ENCODE results near the gene NCCRP1.

NCCRP1 gene

DNA sequence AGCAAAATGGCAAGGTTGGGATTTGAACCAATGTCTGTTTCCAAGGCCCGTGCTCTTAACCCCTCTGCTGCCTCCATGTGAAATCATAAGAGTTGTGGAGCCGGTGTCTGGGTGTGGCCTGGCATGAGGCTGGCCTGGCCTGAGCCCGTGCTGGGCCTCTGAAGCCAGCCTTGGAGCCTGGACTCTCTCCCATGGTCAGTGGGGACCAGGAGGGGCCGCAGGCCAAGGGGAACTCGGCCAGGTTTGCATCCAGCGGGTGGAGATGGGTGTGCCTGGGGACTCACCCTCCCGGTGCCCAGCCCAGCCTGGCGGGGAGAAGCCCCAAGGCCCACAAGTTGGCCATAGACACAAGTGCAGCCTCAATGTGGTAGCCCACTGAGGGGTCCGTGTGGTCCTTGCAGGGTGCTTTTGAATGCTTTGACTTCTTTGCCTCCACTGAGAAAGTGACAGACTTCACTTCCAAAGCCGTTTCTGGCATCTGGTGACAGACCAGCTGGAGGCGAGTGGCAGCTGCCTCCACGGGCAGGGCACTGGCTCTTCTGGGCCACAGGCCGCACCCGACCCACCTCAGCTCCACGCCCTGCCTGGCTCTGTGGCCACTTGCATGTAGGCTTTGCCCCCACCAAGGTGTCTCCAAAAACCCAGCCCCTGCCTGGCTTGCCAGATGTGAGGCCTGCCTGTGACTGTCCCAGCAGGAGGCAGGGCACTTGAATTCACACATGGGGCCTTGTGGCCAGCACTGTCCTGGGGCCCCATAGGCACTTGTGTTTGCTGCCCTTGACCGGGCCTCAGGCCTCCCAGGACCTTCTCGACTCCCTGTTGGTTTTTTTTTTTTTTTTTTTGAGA is 26.2 kb upstream of the NCCRP1 start:
- H3K36me3 Mint-ChIP-seq (ENCODE audit: insufficient read depth) = peaks cover 7% of the 10 kb centered on the region
- no peak overlapping the region for H3K4me3 Mint-ChIP-seq
- H3K27ac Mint-ChIP-seq = no peak overlapping the region
- ATAC-seq (replicated peaks) (no peak), DNase-seq (no peak)
- no peaks in the 10 kb centered on the region for H3K9me3 Mint-ChIP-seq
- H3K4me1 Mint-ChIP-seq (ENCODE audit: low read depth in 2 of 2) = peaks cover 0 to 3% of the 10 kb centered on the region in 2 donors
- no peaks in the 10 kb centered on the region for H3K27me3 Mint-ChIP-seq

DNA sequence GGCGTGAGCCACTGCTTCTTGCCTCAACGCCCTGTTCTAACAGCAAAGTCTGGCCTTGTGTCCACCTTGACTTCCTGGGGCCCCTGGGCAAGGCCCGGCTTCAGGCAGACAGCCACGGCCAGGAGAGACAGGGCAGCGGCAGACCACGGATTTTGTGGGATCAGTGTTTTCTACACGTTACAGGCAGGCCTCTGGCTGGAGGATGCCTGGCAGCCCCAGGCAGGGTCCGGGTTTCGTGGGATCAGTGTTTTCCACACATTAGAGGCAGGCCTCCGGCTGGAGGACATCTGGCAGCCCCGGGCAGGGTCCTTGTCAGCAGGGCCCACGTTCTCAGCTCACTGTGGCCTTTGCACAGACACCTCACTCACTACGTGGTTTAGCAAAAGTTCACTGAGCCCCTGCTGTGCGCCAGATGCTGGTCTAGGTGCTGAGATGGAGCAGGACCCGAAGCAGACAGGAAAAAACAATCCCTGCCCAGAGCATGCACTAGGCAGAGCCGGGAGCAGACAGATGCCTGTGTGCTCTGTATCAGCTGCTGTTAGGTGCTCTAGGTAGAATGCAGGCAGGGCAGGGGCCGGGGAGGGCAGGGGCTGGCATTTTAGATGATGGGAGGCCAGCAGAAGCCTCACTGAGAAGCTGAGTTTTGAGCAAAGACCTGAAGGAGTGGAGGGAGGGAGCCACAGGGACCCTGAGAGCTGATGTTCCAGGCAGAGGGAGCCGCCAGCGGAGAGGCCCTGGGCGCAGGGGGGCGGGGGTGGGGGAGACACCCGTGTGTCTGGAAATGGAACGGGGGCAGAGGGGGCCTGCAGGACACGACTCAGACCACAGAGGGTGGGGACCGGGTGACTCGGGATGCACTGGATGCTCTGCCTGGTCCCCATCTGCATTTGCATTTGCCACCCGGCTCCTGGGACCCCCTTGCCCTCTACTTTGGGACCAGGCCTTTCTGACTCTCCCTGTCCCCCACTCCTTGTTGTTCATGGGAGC is 25.0 kb upstream of the NCCRP1 start:
- H3K4me1 Mint-ChIP-seq (ENCODE audit: low read depth in 2 of 2) = peaks cover 0 to 3% of the 10 kb centered on the region in 2 donors
- ATAC-seq (replicated peaks) (no peak), DNase-seq (no peak)
- H3K36me3 Mint-ChIP-seq (ENCODE audit: insufficient read depth) = peaks cover 8% of the 10 kb centered on the region
- H3K9me3 Mint-ChIP-seq = no peaks in the 10 kb centered on the region
- no peak overlapping the region for H3K4me3 Mint-ChIP-seq
- no peak overlapping the region for H3K27ac Mint-ChIP-seq
- no peaks in the 10 kb centered on the region for H3K27me3 Mint-ChIP-seq

DNA sequence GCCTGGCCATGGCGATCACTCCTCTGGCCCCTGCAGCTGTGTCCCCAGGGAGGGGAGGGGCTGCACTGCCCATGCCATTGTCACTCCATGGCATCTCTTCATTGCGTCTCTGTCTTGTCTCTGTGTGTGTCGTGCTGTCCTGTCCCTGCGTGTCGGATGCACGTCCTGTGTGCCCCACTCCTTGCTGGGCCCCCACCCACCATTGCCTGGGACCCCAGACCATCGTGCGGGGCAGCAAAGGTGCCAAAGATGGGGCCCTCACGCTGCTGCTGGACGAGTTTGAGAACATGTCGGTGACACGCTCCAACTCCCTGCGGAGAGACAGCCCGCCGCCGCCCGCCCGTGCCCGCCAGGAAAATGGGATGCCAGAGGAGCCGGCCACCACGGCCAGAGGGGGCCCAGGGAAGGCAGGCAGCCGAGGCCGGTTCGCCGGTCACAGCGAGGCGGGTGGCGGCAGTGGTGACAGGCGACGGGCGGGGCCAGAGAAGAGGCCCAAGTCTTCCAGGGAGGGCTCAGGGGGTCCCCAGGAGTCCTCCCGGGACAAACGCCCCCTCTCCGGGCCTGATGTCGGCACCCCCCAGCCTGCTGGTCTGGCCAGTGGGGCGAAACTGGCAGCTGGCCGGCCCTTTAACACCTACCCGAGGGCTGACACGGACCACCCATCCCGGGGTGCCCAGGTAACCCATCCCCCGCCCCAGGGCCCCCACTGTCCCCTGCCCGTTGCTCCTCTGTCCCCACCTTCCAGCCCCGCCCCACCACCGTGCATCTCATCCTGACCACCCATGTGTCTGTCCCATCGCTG is 23.9 kb upstream of the NCCRP1 start:
- no peak overlapping the region for H3K4me3 Mint-ChIP-seq
- no peak for DNase-seq
- no peak for ATAC-seq (replicated peaks)
- H3K27me3 Mint-ChIP-seq = no peaks in the 10 kb centered on the region
- no peak overlapping the region for H3K27ac Mint-ChIP-seq
- H3K9me3 Mint-ChIP-seq = no peaks in the 10 kb centered on the region
- H3K36me3 Mint-ChIP-seq (ENCODE audit: insufficient read depth) = peaks cover 12% of the 10 kb centered on the region
- H3K4me1 Mint-ChIP-seq (ENCODE audit: low read depth in 2 of 2) = peaks cover 0 to 3% of the 10 kb centered on the region in 2 donors

DNA sequence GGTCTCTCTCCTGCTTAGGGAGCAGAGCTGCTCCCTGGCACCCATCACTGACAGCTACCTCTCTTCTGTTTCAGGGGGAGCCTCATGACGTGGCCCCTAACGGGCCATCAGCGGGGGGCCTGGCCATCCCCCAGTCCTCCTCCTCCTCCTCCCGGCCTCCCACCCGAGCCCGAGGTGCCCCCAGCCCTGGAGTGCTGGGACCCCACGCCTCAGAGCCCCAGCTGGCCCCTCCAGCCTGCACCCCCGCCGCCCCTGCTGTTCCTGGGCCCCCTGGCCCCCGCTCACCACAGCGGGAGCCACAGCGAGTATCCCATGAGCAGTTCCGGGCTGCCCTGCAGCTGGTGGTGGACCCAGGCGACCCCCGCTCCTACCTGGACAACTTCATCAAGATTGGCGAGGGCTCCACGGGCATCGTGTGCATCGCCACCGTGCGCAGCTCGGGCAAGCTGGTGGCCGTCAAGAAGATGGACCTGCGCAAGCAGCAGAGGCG is 23.2 kb upstream of the NCCRP1 start:
- Mint-ChIP-seq H3K36me3 (ENCODE audit: insufficient read depth) (peaks cover 12% of the 10 kb centered on the region), H3K4me1 (ENCODE audit: low read depth in 2 of 2) (peaks cover 0 to under 1% of the 10 kb centered on the region in 2 donors), H3K27ac (no peak overlapping the region), H3K4me3 (no peak overlapping the region), H3K27me3 (no peaks in the 10 kb centered on the region), H3K9me3 (no peaks in the 10 kb centered on the region)
- no peak for ATAC-seq (replicated peaks)
- DNase-seq = no peak

DNA sequence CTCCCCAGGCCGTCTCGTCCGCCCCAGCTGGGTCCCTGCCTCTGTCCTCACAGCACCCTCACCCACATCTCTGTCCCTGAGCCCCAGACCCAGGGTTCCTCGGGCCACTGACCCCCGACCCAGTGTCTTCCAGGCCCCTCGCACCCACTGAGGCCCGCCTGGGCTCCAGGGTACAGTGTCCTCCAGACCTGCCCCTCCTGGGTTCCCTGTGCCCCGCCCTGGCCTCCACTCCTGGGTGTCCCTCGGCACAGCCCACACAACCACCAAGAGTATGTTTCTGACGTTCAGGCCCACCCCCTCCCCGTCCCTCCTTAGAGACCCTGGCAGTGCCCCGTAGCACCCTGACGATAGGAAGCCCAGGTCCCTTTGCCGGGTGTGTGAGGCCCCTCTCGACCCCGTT is 22.6 kb upstream of the NCCRP1 start:
- DNase-seq (no peak), ATAC-seq (replicated peaks) (no peak)
- H3K27me3 Mint-ChIP-seq = no peaks in the 10 kb centered on the region
- H3K27ac Mint-ChIP-seq = no peak overlapping the region
- H3K9me3 Mint-ChIP-seq = no peaks in the 10 kb centered on the region
- peaks cover 14% of the 10 kb centered on the region for H3K36me3 Mint-ChIP-seq (ENCODE audit: insufficient read depth)
- no peaks in the 10 kb centered on the region for H3K4me1 Mint-ChIP-seq (ENCODE audit: low read depth in 2 of 2)
- H3K4me3 Mint-ChIP-seq = no peak overlapping the region

DNA sequence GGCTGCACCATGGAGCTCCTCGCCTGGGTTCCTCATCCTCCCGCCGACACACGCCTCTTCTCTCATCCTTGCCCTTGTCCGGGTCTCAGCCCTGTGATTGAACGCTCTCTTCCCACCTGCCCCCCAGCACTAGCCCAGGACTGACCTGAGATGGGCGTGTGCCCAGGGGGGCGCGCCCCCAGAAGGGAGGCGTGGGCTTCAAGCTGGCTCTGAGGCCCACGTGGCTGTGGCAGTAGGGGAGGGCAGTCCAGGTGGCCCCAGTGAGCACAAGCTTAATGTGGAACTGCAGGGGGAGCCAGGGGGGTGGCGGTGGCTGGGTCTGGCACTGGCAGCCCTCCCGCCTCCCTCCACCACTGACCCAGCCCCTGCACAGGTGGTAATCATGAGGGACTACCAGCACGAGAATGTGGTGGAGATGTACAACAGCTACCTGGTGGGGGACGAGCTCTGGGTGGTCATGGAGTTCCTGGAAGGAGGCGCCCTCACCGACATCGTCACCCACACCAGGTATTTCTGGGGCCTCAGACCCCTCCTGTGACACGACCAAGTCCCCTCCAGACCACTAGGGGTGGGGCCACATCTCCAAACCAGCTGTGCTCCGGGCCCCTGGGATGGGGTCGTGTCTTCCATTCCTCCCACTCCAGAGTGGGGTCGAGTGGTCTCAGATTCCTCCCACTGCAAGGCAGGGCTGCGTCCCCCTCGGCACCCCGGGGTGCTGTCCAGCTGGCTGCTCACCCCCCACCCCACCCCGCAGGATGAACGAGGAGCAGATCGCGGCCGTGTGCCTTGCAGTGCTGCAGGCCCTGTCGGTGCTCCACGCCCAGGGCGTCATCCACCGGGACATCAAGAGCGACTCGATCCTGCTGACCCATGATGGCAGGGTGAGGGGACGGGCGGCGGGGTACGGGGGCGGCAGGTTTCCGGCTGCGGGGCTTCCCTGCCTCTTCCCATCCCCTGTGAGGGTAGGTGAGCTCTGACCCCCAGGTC is 21.9 kb upstream of the NCCRP1 start:
- Mint-ChIP-seq H3K27ac (no peak overlapping the region), H3K9me3 (no peaks in the 10 kb centered on the region), H3K36me3 (ENCODE audit: insufficient read depth) (peaks cover 12% of the 10 kb centered on the region), H3K27me3 (no peaks in the 10 kb centered on the region), H3K4me1 (ENCODE audit: low read depth in 2 of 2) (no peaks in the 10 kb centered on the region), H3K4me3 (no peak overlapping the region)
- ATAC-seq (replicated peaks) = no peak
- DNase-seq = no peak

DNA sequence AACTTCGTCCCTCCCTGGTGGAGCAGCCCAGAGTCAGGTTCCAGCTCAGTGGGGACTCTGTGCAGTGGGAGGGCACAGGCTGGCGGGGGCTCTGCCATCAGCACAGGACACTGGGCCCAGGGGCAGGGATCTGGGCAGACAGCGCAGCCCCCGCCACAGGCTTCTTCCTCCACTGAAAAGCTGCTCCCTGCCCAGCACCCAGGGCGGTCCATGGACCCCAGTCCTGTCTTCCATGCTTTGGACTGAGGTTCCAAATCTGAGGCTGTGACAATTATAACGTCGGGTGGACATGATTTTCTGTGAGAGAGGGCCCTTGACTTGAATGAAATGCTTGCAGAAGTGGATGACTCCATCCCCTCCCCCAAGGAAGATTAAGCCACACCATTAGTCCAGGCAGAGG is 21.2 kb upstream of the NCCRP1 start:
- no peak for ATAC-seq (replicated peaks)
- Mint-ChIP-seq H3K27ac (peak overlapping the region in 1 of 2 donors; percentile 30), H3K9me3 (no peaks in the 10 kb centered on the region), H3K4me3 (no peak overlapping the region), H3K27me3 (no peaks in the 10 kb centered on the region), H3K4me1 (ENCODE audit: low read depth in 2 of 2) (no peaks in the 10 kb centered on the region), H3K36me3 (ENCODE audit: insufficient read depth) (peaks cover 12% of the 10 kb centered on the region)
- DNase-seq = no peak

DNA sequence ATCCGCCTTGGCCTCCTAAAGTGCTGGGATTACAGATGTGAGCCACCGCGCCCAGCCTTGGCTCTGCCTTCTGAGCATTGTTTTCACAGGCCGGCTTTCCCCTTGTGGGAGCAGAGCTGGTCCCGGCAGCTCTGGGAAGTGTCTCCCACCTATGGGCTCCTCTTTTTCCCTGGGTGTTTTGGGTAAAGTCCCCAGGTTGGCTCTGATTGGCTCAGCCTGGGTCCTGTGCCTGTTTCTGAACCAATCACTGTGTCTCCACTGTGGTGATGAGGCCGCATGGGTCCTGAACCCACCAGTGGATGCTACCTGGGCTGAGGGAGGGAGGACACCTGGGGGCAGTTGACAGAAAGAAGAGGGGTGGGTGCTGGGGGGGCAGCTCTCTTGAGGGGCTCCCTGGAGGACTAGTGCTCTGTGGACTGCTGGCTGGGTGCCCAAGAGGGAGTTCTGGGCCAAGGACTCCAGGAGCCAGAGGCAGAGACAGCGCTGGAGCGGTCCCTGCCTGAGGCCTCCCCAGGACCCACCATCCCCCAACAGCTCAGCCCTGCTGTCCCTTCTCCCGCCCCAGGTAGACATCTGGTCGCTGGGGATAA is 19.6 kb upstream of the NCCRP1 start:
- Mint-ChIP-seq H3K9me3 (no peaks in the 10 kb centered on the region), H3K36me3 (ENCODE audit: insufficient read depth) (peaks cover 12% of the 10 kb centered on the region), H3K4me3 (no peak overlapping the region), H3K27me3 (no peaks in the 10 kb centered on the region), H3K27ac (no peak overlapping the region), H3K4me1 (ENCODE audit: low read depth in 2 of 2) (no peaks in the 10 kb centered on the region)
- ATAC-seq (replicated peaks) = no peak
- no peak for DNase-seq

DNA sequence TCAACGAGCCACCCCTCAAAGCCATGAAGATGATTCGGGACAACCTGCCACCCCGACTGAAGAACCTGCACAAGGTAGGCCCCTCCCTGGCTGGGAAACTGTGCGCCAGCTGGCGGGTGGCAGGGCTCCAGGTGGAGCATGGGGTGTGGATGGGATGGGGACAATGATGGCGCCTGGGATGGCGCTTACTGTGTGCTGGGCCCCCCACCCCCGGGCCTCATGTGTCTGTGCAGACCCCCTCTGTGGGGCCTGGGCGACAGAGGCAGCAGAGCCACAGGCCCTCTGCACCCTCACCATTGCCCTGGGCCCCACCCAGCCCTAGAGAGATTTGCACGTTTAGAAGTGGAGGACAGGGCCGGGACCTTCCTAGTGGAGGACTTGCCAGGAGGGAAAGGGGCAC is 19.0 kb upstream of the NCCRP1 start:
- Mint-ChIP-seq H3K27ac (no peak overlapping the region), H3K27me3 (no peaks in the 10 kb centered on the region), H3K9me3 (no peaks in the 10 kb centered on the region), H3K4me3 (no peak overlapping the region), H3K36me3 (ENCODE audit: insufficient read depth) (peaks cover 12% of the 10 kb centered on the region), H3K4me1 (ENCODE audit: low read depth in 2 of 2) (no peaks in the 10 kb centered on the region)
- DNase-seq (no peak), ATAC-seq (replicated peaks) (no peak)

GRCh38 chr19:39178296-39179006 is 18.3 kb upstream of the NCCRP1 start:
- DNase-seq (no peak), ATAC-seq (replicated peaks) (no peak)
- Mint-ChIP-seq H3K27me3 (no peaks in the 10 kb centered on the region), H3K36me3 (ENCODE audit: insufficient read depth) (peaks cover 12% of the 10 kb centered on the region), H3K9me3 (no peaks in the 10 kb centered on the region), H3K4me1 (ENCODE audit: low read depth in 2 of 2) (no peaks in the 10 kb centered on the region), H3K27ac (no peak overlapping the region), H3K4me3 (no peak overlapping the region)

- Mint-ChIP-seq H3K27me3 (no peaks in the 10 kb centered on the region), H3K27ac (no peak overlapping the region), H3K4me1 (ENCODE audit: low read depth in 2 of 2) (no peaks in the 10 kb centered on the region), H3K36me3 (ENCODE audit: insufficient read depth) (peaks cover 12% of the 10 kb centered on the region), H3K9me3 (no peaks in the 10 kb centered on the region), H3K4me3 (no peak overlapping the region)
- ATAC-seq (replicated peaks) = no peak
- no peak for DNase-seq
Measured at GRCh38 chr19:39179754-39180153, 17.0 kb upstream of the NCCRP1 start.

Measured in effector memory CD8-positive, alpha-beta T cell (primary cell).